IMR-90 (cell line): ENCODE data around the gene PTBP1. TPM values are rescaled to one million over a fixed set of nuclear protein-coding genes. Genes with fewer than 3 reads are reported as not detected.

Experiments
- ATAC-seq: fragments of 200-7000 bp; cut with Tn5 transposase; 2 replicates; pipeline ENCODE4 v1.9.1; 2020; ENCODE audit warnings: low read depth, mild to moderate bottlenecking, moderate library complexity
- BruUV-seq: library from RNA; stranded (reverse); fragments of 400-500 nt; replicated peaks from 2 replicates; lab custom pipeline; 2021; lab: Mats Ljungman, UMichigan
- CTCF ChIA-PET: fragments of 300-600 bp; formaldehyde crosslinking; extraction: SDS; loops from one replicate; lab custom pipeline; 2021; ENCODE audit warnings: antibody characterized with exemption; lab: Yijun Ruan, JAX
- POLR2A ChIA-PET: fragments of 300-600 bp; sonication (Branson Sonifier 250); formaldehyde crosslinking; loops from one replicate; lab custom pipeline; 2022; ENCODE audit warnings: antibody characterized with exemption; ENCODE audit not compliant: unreplicated experiment; lab: Charles Lee
- DNase-seq: peaks from one replicate; pipeline ENCODE4 v3.0.0; 2013
- H2AFZ ChIP-seq: replicated peaks from 2 replicates; pipeline ENCODE3; 2013; ENCODE audit warnings: low read length, mild to moderate bottlenecking; ENCODE audit not compliant: poor library complexity
- H2AK5ac ChIP-seq: 2 replicates; pipeline ENCODE4 v1.6.1; 2013; ENCODE audit warnings: low read depth, low read length, inconsistent platforms
- H2AK9ac ChIP-seq: replicated peaks from 2 replicates; pipeline ENCODE3; 2013; ENCODE audit warnings: mild to moderate bottlenecking, low read depth, low read length, moderate library complexity; ENCODE audit not compliant: poor library complexity
- H2BK120ac ChIP-seq: 2 replicates; pipeline ENCODE4 v1.6.1; 2013; ENCODE audit warnings: low read depth, low read length, inconsistent platforms
- H2BK15ac ChIP-seq: 3 replicates; pipeline ENCODE4 v1.6.1; 2013; ENCODE audit warnings: low read depth, low read length, inconsistent platforms
- H2BK20ac ChIP-seq: 2 replicates; pipeline ENCODE4 v1.6.1; 2013; ENCODE audit warnings: low read depth, mild to moderate bottlenecking, inconsistent platforms, low read length, moderate library complexity
- H2BK5ac ChIP-seq: 2 replicates; pipeline ENCODE4 v1.6.1; 2013; ENCODE audit warnings: mild to moderate bottlenecking, low read depth, low read length, inconsistent platforms; ENCODE audit not compliant: poor library complexity, severe bottlenecking
- H3K14ac ChIP-seq: replicated peaks from 2 replicates; pipeline ENCODE4 v1.6.1; 2013; ENCODE audit warnings: low read depth, low read length, inconsistent platforms
- H3K18ac ChIP-seq: 2 replicates; pipeline ENCODE4 v1.6.1; 2013; ENCODE audit warnings: low read depth, low read length, control low read depth
- H3K23ac ChIP-seq: 2 replicates; pipeline ENCODE4 v1.6.1; 2013; ENCODE audit warnings: low read depth, low read length, inconsistent platforms
- H3K27ac ChIP-seq: 2 replicates; pipeline ENCODE4 v1.5.1; 2013; ENCODE audit warnings: mild to moderate bottlenecking, control low read depth, low read length; ENCODE audit not compliant: insufficient read depth
- H3K27me3 ChIP-seq: 2 replicates; pipeline ENCODE4 v1.6.1; 2013; ENCODE audit warnings: low read length; ENCODE audit not compliant: control insufficient read depth, insufficient read depth
- H3K36me3 ChIP-seq: 2 replicates; pipeline ENCODE4 v1.6.1; 2013; ENCODE audit warnings: low read length, mixed read lengths; ENCODE audit not compliant: control insufficient read depth, insufficient read depth
- H3K4ac ChIP-seq: 2 replicates; pipeline ENCODE4 v1.6.1; 2013; ENCODE audit warnings: low read depth, low read length, inconsistent platforms
- H3K4me1 ChIP-seq: 2 replicates; pipeline ENCODE4 v1.6.1; 2013; ENCODE audit warnings: low read length, mixed read lengths; ENCODE audit not compliant: control insufficient read depth, insufficient read depth
- H3K4me2 ChIP-seq: 2 replicates; pipeline ENCODE4 v1.6.1; 2013; ENCODE audit warnings: low read depth, mild to moderate bottlenecking, control low read depth, low read length, moderate library complexity
- H3K4me3 ChIP-seq: 2 replicates; pipeline ENCODE4 v1.5.1; 2013; ENCODE audit warnings: low read depth, mild to moderate bottlenecking, control low read depth, low read length, moderate library complexity; ENCODE audit not compliant: insufficient read depth
- H3K56ac ChIP-seq: 2 replicates; pipeline ENCODE4 v1.6.1; 2013; ENCODE audit warnings: low read length, inconsistent platforms; ENCODE audit not compliant: insufficient read depth; ENCODE audit errors: extremely low read depth
- H3K79me1 ChIP-seq, 2 experiments: 2 replicates each; pipeline ENCODE4 v1.6.1; 2013; ENCODE audit warnings: low read length in 2 of 2, inconsistent platforms in 1 of 2, low read depth in 1 of 2
- H3K9ac ChIP-seq: 2 replicates; pipeline ENCODE4 v1.6.1; 2013; ENCODE audit warnings: low read depth, low read length, control low read depth
- H3K9me1 ChIP-seq: 2 replicates; pipeline ENCODE4 v1.6.1; 2013; ENCODE audit warnings: low read length, inconsistent platforms; ENCODE audit not compliant: insufficient read depth
- H3K9me3 ChIP-seq: 2 replicates; pipeline ENCODE4 v1.6.1; 2013; ENCODE audit warnings: low read length; ENCODE audit not compliant: control insufficient read depth, insufficient read depth
- H4K20me1 ChIP-seq: 2 replicates; pipeline ENCODE4 v1.6.1; 2013; ENCODE audit warnings: low read length, inconsistent platforms; ENCODE audit not compliant: insufficient read depth
- H4K5ac ChIP-seq: 2 replicates; pipeline ENCODE4 v1.6.1; 2013; ENCODE audit warnings: mild to moderate bottlenecking, low read depth, low read length, control low read depth
- H4K8ac ChIP-seq, 2 experiments: 2 replicates each; pipeline ENCODE4 v1.6.1; 2013; ENCODE audit warnings: low read depth in 2 of 2, low read length in 2 of 2, control low read depth in 1 of 2, inconsistent platforms in 1 of 2
- H4K91ac ChIP-seq: 2 replicates; pipeline ENCODE4 v1.6.1; 2013; ENCODE audit warnings: low read depth, low read length, inconsistent platforms; ENCODE audit not compliant: insufficient read depth
- CEBPB ChIP-seq: IDR thresholded peaks from 2 replicates; pipeline ENCODE4 v1.6.1; 2012; ENCODE audit warnings: low read depth, low read length, improper control_type of control experiment
- RAD21 ChIP-seq: IDR thresholded peaks from 2 replicates; pipeline ENCODE4 v1.6.1; 2012; ENCODE audit warnings: low read length, improper control_type of control experiment
- WGBS, 2 experiments: methylation state at CpG; one replicate each; pipeline versions ENCODE4 v1.1.5 to v1.1.7; 2013; ENCODE audit warnings: missing lambda C conversion rate in 2 of 2; ENCODE audit not compliant: insufficient read length in 1 of 2; ENCODE audit errors: extremely low coverage in 2 of 2; 5-methylcytosine and 5-hydroxymethylcytosine counted together
- dilution Hi-C: fragments of 300-500 bp; cut with HindIII; formaldehyde crosslinking; loops from one replicate; pipeline ENCODE4 v1.14.3; 2018; ENCODE audit warnings: low sequenced_read_pairs; ENCODE audit not compliant: unreplicated experiment
- in situ Hi-C: fragments of 300-500 bp; cut with MboI; formaldehyde crosslinking; loops from 3 replicates; pipeline ENCODE4 v1.14.3; 2019; ENCODE audit warnings: low sequenced_read_pairs, inconsistent platforms, mixed read lengths
- intact Hi-C: fragments of 100-400 bp; cut with micrococcal nuclease; formaldehyde crosslinking; loops from 2 replicates; pipeline ENCODE4 v1.10.0; 2022
- polyA plus RNA-seq, 3 experiments: library from polyadenylated mRNA; depleted of rRNA; stranded (reverse); fragments of >200 nt; gene quantifications; 2 replicates each; pipeline ENCODE4 v1.2.3, GENCODE V29; 2012; ENCODE audit warnings: low replicate concordance in 1 of 3
- total RNA-seq: library from RNA; depleted of rRNA; stranded (reverse); fragments of >200 nt; gene quantifications from 2 replicates; pipeline ENCODE4 v1.2.3, GENCODE V29; 2012

The PTBP1 gene
- total and polyA plus RNA-seq, 2 of the 4 experiments (the other 2 are of a cell fraction) = 146 to 269 TPM

- Histone ChIP-seq H3K79me1 (no peaks in the 10 kb centered on the region), H3K4ac (no peak within 1 kb of the TSS), H3K14ac (no peak within 1 kb of the TSS), H2AK5ac (no peak within 1 kb of the TSS), H3K23ac (peak within 1 kb of the TSS; percentile 59; the same call in 1 of the 2 replicates), H3K9me3 (no peaks in the 10 kb centered on the region), H2BK15ac (no peak within 1 kb of the TSS), H2BK5ac (no peak within 1 kb of the TSS), H4K91ac (no peak within 1 kb of the TSS), H4K5ac (no peak within 1 kb of the TSS), H3K9me1 (no peaks in the 10 kb centered on the region), H2AK9ac (peak within 1 kb of the TSS; percentile 78), H3K27me3 (no peaks in the 10 kb centered on the region), H3K56ac (no peak within 1 kb of the TSS), H2BK20ac (no peak within 1 kb of the TSS), H3K9ac (no peak within 1 kb of the TSS), H3K4me3 (peak within 1 kb of the TSS; percentile 59), H3K27ac (no peak within 1 kb of the TSS), H4K20me1 (no peaks in the 10 kb centered on the region; the same call in 1 of the 2 replicates), H2AFZ (peak within 1 kb of the TSS; percentile 89), H3K4me1 (peaks cover 3% of the 10 kb centered on the region; the same call in 1 of the 2 replicates), H3K36me3 (no peaks in the 10 kb centered on the region), H2BK120ac (no peak within 1 kb of the TSS), H4K8ac (no peak within 1 kb of the TSS), H3K4me2 (no peak within 1 kb of the TSS), H3K18ac (no peak within 1 kb of the TSS; the same call in 1 of the 2 replicates)
- dilution Hi-C loops = no loop called here
- ChIA-PET CTCF (no interaction called here), POLR2A (no interaction called here)
- no TSS peak for BruUV-seq
- in situ Hi-C loops = loop anchor here (5.0 kb wide), 1 partner anchor 138 kb away; no protein-coding TSS in a partner anchor
- DNase-seq (no peak), ATAC-seq (no peak)
- intact Hi-C loops = loop anchor here (5.0 kb wide), 1 partner anchor 87 kb away; no protein-coding TSS in a partner anchor
- WGBS, 2 experiments = 60% methylated on average over 1 of the region's 24 CpGs; no CpG with 5 or more reads in 1 of the 2 experiments
- TF ChIP-seq CEBPB (peak; percentile 23; the same call in 1 of the 2 replicates), RAD21 (no peak)
Measured at GRCh38 chr19:858868-859843, 61.9 kb downstream of the PTBP1 start, which contains the start of gene CFD. CFD (plus strand) TSS chr19:859664; CDS start chr19:859690, 26 bp downstream.
